NCI-H2227 (cell line): ENCODE measurements around the gene SNX19.
A peak's percentile ranks its signal among the peaks of the same experiment; 100 is the strongest.
"Not testable (repeated sequence)": the region's sequence is repeated elsewhere in the genome, so short reads cannot be mapped to it uniquely, and the experiment has no call there.

Source experiments
- DNase-seq: peaks from one replicate; lab custom pipeline; 2025; ENCODE audit not compliant: unreplicated experiment; lab: John Stamatoyannopoulos, UW

The SNX19 gene

GRCh38 chr11:130874396-130874795 is 41.9 kb downstream of the SNX19 start:
- DNase-seq = no peak

GRCh38 chr11:130873761-130874160 is 42.5 kb downstream of the SNX19 start:
- DNase-seq = no peak

GRCh38 chr11:130872981-130873380 is 43.3 kb downstream of the SNX19 start:
- no peak for DNase-seq

GRCh38 chr11:130872513-130872912 is 43.8 kb downstream of the SNX19 start:
- DNase-seq = no peak

- DNase-seq = no peak
Measured at GRCh38 chr11:130872102-130872501, 44.2 kb downstream of the SNX19 start.

GRCh38 chr11:130871616-130872015 is 44.7 kb downstream of the SNX19 start:
- no peak for DNase-seq

GRCh38 chr11:130868721-130869390 is 47.4 kb downstream of the SNX19 start:
- no peak for DNase-seq

GRCh38 chr11:130868086-130868710 is 48.1 kb downstream of the SNX19 start:
- DNase-seq = no peak

GRCh38 chr11:130866831-130867230 is 49.4 kb downstream of the SNX19 start:
- DNase-seq = no peak

GRCh38 chr11:130865774-130866114 is 50.5 kb downstream of the SNX19 start:
- no peak for DNase-seq

- DNase-seq = no peak
Measured at GRCh38 chr11:130865091-130865773, 51.0 kb downstream of the SNX19 start.

GRCh38 chr11:130861902-130862860 is 54.1 kb downstream of the SNX19 start:
- peak; percentile 96 for DNase-seq

- DNase-seq = no peak
Measured at GRCh38 chr11:130861283-130861682, 55.0 kb downstream of the SNX19 start.

- no peak for DNase-seq
Measured at GRCh38 chr11:130859886-130860285, 56.4 kb downstream of the SNX19 start.

GRCh38 chr11:130858215-130858614 is 58.1 kb downstream of the SNX19 start:
- no peak for DNase-seq

- not testable (repeated sequence) for DNase-seq
Measured at GRCh38 chr11:130855707-130856106, 60.6 kb downstream of the SNX19 start.

- DNase-seq = no peak
Measured at GRCh38 chr11:130854483-130854882, 61.8 kb downstream of the SNX19 start.

GRCh38 chr11:130852589-130852988 is 63.7 kb downstream of the SNX19 start:
- DNase-seq = no peak

GRCh38 chr11:130850185-130850944 is 65.9 kb downstream of the SNX19 start:
- no peak for DNase-seq

- no peak for DNase-seq
Measured at GRCh38 chr11:130849215-130849568, 67.1 kb downstream of the SNX19 start.
